Neuronal stem cell (in vitro differentiated cells): ENCODE data around the gene RFX4.
A peak's percentile ranks its signal among the peaks of the same experiment; 100 is the strongest.

Source experiments
- DNase-seq: peaks from one replicate; pipeline ENCODE4 v3.0.0-alpha.2; 2013; ENCODE audit warnings: low spot score
- H2AFZ ChIP-seq: one replicate; pipeline ENCODE4 v1.6.1; 2013; ENCODE audit warnings: mild to moderate bottlenecking, low read length, inconsistent platforms
- H2AK5ac ChIP-seq: 2 replicates; pipeline ENCODE4 v1.6.1; 2013; ENCODE audit warnings: low read depth, mild to moderate bottlenecking, inconsistent platforms, low read length, moderate library complexity, mixed read lengths
- H2BK120ac ChIP-seq: 2 replicates; pipeline ENCODE4 v1.6.1; 2013; ENCODE audit warnings: low read depth, mild to moderate bottlenecking, inconsistent platforms, low read length, moderate library complexity, mixed read lengths
- H2BK12ac ChIP-seq: one replicate; pipeline ENCODE4 v1.6.1; 2013; ENCODE audit warnings: low read length, inconsistent platforms
- H2BK15ac ChIP-seq: 2 replicates; pipeline ENCODE4 v1.6.1; 2013; ENCODE audit warnings: mild to moderate bottlenecking, low read length, inconsistent platforms, mixed read lengths
- H2BK5ac ChIP-seq: one replicate; pipeline ENCODE4 v1.6.1; 2013; ENCODE audit warnings: inconsistent platforms, mild to moderate bottlenecking, low read length, moderate library complexity
- H3K14ac ChIP-seq: one replicate; pipeline ENCODE4 v1.6.1; 2013; ENCODE audit warnings: low read length, inconsistent platforms
- H3K18ac ChIP-seq: 2 replicates; pipeline ENCODE4 v1.6.1; 2013; ENCODE audit warnings: low read length, inconsistent platforms
- H3K23ac ChIP-seq: 2 replicates; pipeline ENCODE4 v1.6.1; 2013; ENCODE audit warnings: low read depth, mild to moderate bottlenecking, mixed read lengths, low read length, inconsistent platforms; ENCODE audit not compliant: poor library complexity
- H3K27ac ChIP-seq: replicated peaks from 3 replicates; pipeline ENCODE4 v1.5.1; 2013; ENCODE audit warnings: low read length, inconsistent platforms
- H3K27me3 ChIP-seq, 3 experiments: 2 replicates each; pipeline ENCODE4 v1.6.1; 2013; ENCODE audit warnings: low read length in 3 of 3, mild to moderate bottlenecking in 2 of 3, inconsistent platforms in 1 of 3, low read depth in 1 of 3, mixed read lengths in 1 of 3, moderate library complexity in 1 of 3; ENCODE audit not compliant: control insufficient read depth in 3 of 3, insufficient read depth in 3 of 3
- H3K36me3 ChIP-seq, 2 donors: replicated peaks in 1 of 2; 2 replicates each; pipeline ENCODE4 v1.6.1; 2013; ENCODE audit warnings: low read length in 2 of 2; ENCODE audit not compliant: control insufficient read depth in 2 of 2, insufficient read depth in 2 of 2
- H3K4ac ChIP-seq: 2 replicates; pipeline ENCODE4 v1.6.1; 2013; ENCODE audit warnings: inconsistent platforms, mild to moderate bottlenecking, low read length, moderate library complexity
- H3K4me1 ChIP-seq, 2 donors: 1 replicate in 1 of 2; 2 replicates in 1 of 2; pipeline ENCODE4 v1.6.1; 2013; ENCODE audit warnings: low read length in 2 of 2, low read depth in 1 of 2; ENCODE audit not compliant: control insufficient read depth in 2 of 2, insufficient read depth in 1 of 2
- H3K4me2 ChIP-seq: one replicate; pipeline ENCODE4 v1.6.1; 2013; ENCODE audit warnings: mild to moderate bottlenecking, low read length, inconsistent platforms; ENCODE audit not compliant: insufficient read depth, poor library complexity, severe bottlenecking
- H3K4me3 ChIP-seq, 2 donors: 2 replicates each; pipeline ENCODE4 v1.5.1; 2013; ENCODE audit warnings: low read length in 2 of 2, mild to moderate bottlenecking in 2 of 2, inconsistent platforms in 1 of 2, moderate library complexity in 1 of 2
- H3K79me1 ChIP-seq: one replicate; pipeline ENCODE4 v1.6.1; 2013; ENCODE audit warnings: low read depth, mild to moderate bottlenecking, inconsistent platforms, low read length, moderate library complexity
- H3K9ac ChIP-seq: one replicate; pipeline ENCODE4 v1.6.1; 2013; ENCODE audit warnings: mild to moderate bottlenecking, low read depth, low read length, inconsistent platforms; ENCODE audit not compliant: poor library complexity
- H3K9me3 ChIP-seq, 2 donors: replicated peaks in 1 of 2; 2 replicates each; pipeline versions ENCODE3 to v1.6.1; 2013; ENCODE audit warnings: low read length in 2 of 2, mild to moderate bottlenecking in 2 of 2, inconsistent platforms in 1 of 2, low read depth in 1 of 2, mixed read lengths in 1 of 2, moderate library complexity in 1 of 2; ENCODE audit not compliant: control insufficient read depth in 2 of 2, insufficient read depth in 1 of 2
- H4K8ac ChIP-seq: one replicate; pipeline ENCODE4 v1.6.1; 2013; ENCODE audit warnings: low read depth, mild to moderate bottlenecking, inconsistent platforms, low read length, moderate library complexity
- H4K91ac ChIP-seq: one replicate; pipeline ENCODE4 v1.6.1; 2013; ENCODE audit warnings: low read length, low read depth, mild to moderate bottlenecking, inconsistent platforms; ENCODE audit not compliant: poor library complexity
- WGBS, 2 donors: extraction: QIAGEN DNeasy Blood & Tissue Kit; methylation state at CpG; one replicate each; pipeline ENCODE4 v1.1.7; 2013; ENCODE audit warnings: missing lambda C conversion rate in 2 of 2, mixed read lengths in 1 of 2; ENCODE audit not compliant: insufficient read length in 2 of 2, insufficient replicate concordance in 1 of 2; ENCODE audit errors: extremely low coverage in 2 of 2; 5-methylcytosine and 5-hydroxymethylcytosine counted together

The RFX4 gene

DNA sequence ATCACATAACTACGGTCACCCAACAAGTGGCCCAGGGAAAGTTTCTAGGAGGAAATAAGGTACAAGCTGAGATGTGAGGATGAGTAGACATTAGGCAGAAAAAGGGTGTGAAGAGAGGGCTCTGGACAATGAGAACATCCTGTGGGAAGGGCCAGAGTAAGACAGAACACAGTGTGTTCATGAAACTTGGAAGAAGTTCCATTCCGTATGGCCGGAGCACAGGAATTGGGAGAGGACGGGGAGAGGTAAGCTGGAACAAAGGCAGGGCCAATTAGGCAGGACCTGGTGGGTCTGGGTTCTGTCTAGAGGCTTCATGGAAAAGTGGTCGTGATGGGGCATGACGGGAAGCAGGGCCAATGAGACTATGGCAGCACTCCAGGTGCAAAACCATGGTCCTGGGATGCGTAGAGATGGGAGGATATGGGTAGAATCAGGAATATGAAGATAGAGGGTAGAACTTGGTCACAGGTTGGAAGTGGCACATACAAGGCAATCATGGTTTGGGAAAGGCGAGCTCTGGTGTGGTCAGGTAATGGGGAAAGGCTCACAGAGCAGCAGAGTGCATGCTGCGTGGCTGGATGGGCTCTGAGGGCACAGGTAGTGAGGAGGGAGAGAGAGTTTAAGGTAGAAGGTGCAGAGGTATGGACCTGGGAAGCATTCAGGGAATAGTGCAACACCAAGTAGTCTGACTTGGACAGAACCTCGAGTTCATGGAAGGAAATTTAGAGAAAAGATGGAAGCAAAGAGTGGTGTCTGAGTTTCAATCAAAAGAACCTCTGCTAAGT, 93.0 kb downstream of the RFX4 start:
- H2BK12ac ChIP-seq = no peak overlapping the region
- peak overlapping the region; percentile 3 for H3K18ac ChIP-seq
- H2AFZ ChIP-seq = no peak overlapping the region
- H3K79me1 ChIP-seq = no peaks in the 10 kb centered on the region
- no peak overlapping the region for H3K4me2 ChIP-seq
- no peak overlapping the region for H2AK5ac ChIP-seq
- H2BK5ac ChIP-seq = no peak overlapping the region
- no peaks in the 10 kb centered on the region for H3K27me3 ChIP-seq
- no peak overlapping the region for H3K14ac ChIP-seq
- no peak overlapping the region for H2BK120ac ChIP-seq
- no peak overlapping the region for H3K27ac ChIP-seq
- no peak overlapping the region for H3K9ac ChIP-seq
- peaks cover 20 to 30% of the 10 kb centered on the region in 2 donors for H3K4me1 ChIP-seq
- H3K36me3 ChIP-seq = peaks cover 0 to 60% of the 10 kb centered on the region in 2 donors
- H2BK15ac ChIP-seq = no peak overlapping the region
- H3K4me3 ChIP-seq = peak overlapping the region in 1 of 2 donors; percentile 27
- no peak overlapping the region for H3K23ac ChIP-seq
- no peak overlapping the region for H3K4ac ChIP-seq
- H4K8ac ChIP-seq = no peak overlapping the region
- H4K91ac ChIP-seq = no peak overlapping the region
- no peaks in the 10 kb centered on the region for H3K9me3 ChIP-seq
- DNase-seq = no peak
- WGBS, 2 donors = no CpG with 5 or more reads among the region's 10 CpGs

DNA sequence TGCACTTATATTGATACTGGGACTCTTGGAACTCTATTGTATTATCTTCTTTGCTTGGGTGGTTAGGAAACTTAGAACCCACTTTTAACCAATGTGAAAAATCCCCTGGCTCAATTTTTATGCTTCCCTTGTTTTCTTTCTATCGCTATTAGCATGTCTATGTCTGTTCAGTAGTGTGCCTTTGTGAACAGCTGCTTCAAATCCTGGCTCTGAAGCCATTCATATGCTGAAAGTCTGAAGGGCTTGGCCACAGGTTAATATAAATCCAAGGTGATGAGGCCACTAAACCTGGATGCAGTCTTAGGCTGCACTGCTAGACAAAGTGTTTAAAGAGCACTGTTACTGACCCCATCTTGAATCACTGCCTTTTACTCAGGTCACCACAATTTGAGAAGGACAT, 96.8 kb downstream of the RFX4 start:
- Histone ChIP-seq H2AK5ac (no peak overlapping the region), H3K27me3 (no peaks in the 10 kb centered on the region), H3K27ac (no peak overlapping the region), H3K4me3 (no peak overlapping the region), H3K4me2 (no peak overlapping the region), H2BK5ac (no peak overlapping the region), H4K8ac (no peak overlapping the region), H3K9ac (no peak overlapping the region), H3K4ac (no peak overlapping the region), H3K23ac (no peak overlapping the region), H2BK120ac (no peak overlapping the region), H4K91ac (no peak overlapping the region), H3K4me1 (peaks cover 9 to 14% of the 10 kb centered on the region in 2 donors), H2AFZ (no peak overlapping the region), H3K9me3 (no peaks in the 10 kb centered on the region), H2BK15ac (no peak overlapping the region), H3K18ac (no peak overlapping the region), H3K36me3 (peaks cover 0 to 86% of the 10 kb centered on the region in 2 donors), H3K79me1 (no peaks in the 10 kb centered on the region), H3K14ac (no peak overlapping the region), H2BK12ac (no peak overlapping the region)
- WGBS, 2 donors = no CpG with 5 or more reads among the region's 1 CpG
- no peak for DNase-seq

DNA sequence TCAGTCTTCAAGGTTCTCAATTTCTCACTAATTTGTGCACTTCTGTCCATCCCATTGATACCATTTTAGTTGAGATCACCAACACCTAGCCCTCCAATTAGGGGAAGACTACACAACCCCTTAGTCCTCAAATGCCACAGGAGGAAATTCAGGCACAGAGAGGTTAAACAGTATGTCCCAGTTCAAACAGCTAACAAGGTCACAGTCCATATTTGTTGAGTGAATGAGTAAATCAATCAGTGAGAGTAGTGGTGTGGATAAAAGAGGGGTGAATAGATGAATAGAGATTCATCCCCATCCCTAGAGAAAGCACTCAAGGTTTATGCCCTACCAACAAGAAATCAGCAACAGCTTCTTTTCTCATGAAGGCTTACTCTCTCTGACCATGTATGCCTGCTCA, 97.5 kb downstream of the RFX4 start:
- no peak overlapping the region for H3K4me2 ChIP-seq
- H2BK5ac ChIP-seq = no peak overlapping the region
- H2BK120ac ChIP-seq = no peak overlapping the region
- H3K27me3 ChIP-seq = no peaks in the 10 kb centered on the region
- H2AFZ ChIP-seq = no peak overlapping the region
- no peak overlapping the region for H3K14ac ChIP-seq
- peaks cover 0 to 87% of the 10 kb centered on the region in 2 donors for H3K36me3 ChIP-seq
- no peak overlapping the region for H4K8ac ChIP-seq
- no peak overlapping the region for H3K9ac ChIP-seq
- no peak overlapping the region for H2AK5ac ChIP-seq
- H2BK12ac ChIP-seq = no peak overlapping the region
- no peak overlapping the region for H2BK15ac ChIP-seq
- no peak overlapping the region for H3K18ac ChIP-seq
- H3K4me1 ChIP-seq = peaks cover 9 to 14% of the 10 kb centered on the region in 2 donors
- no peak overlapping the region for H3K27ac ChIP-seq
- no peak overlapping the region for H3K4me3 ChIP-seq
- H3K23ac ChIP-seq = no peak overlapping the region
- no peak for DNase-seq
- no peak overlapping the region for H3K4ac ChIP-seq
- H3K79me1 ChIP-seq = no peaks in the 10 kb centered on the region
- no peaks in the 10 kb centered on the region for H3K9me3 ChIP-seq
- no peak overlapping the region for H4K91ac ChIP-seq

DNA sequence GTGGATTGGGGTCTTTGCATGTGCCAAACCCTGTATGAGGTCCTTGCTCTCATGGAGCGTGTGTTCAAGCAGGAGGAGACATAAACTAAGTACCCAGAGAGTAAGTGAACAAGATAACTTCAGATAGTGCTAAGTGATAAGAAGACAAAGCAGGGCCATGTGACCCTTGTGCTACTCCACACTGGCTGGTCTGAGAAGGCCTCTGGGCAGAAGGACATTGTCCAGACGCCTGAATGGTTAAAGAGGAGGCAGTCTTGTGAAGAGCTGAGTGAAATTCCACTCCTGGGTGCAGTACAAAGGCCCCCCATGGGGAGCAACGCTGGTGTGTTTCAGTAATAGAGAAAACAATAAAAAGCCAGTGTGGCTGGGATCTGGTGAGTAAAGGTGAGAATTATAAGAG, 98.4 kb downstream of the RFX4 start:
- Histone ChIP-seq H2BK120ac (no peak overlapping the region), H2BK5ac (no peak overlapping the region), H3K14ac (no peak overlapping the region), H2BK12ac (no peak overlapping the region), H3K18ac (no peak overlapping the region), H3K23ac (no peak overlapping the region), H2AK5ac (peak overlapping the region; percentile 21), H3K79me1 (no peaks in the 10 kb centered on the region), H3K4ac (no peak overlapping the region), H3K36me3 (peaks cover 0 to 84% of the 10 kb centered on the region in 2 donors), H3K9ac (no peak overlapping the region), H2BK15ac (no peak overlapping the region), H3K4me1 (peaks cover 6 to 14% of the 10 kb centered on the region in 2 donors), H3K27me3 (no peaks in the 10 kb centered on the region), H3K9me3 (no peaks in the 10 kb centered on the region), H2AFZ (no peak overlapping the region), H3K4me3 (no peak overlapping the region), H4K8ac (no peak overlapping the region), H4K91ac (no peak overlapping the region), H3K27ac (no peak overlapping the region), H3K4me2 (no peak overlapping the region)
- WGBS, 2 donors = no CpG with 5 or more reads among the region's 3 CpGs
- no peak for DNase-seq
